GM15510 (cell line): ENCODE data around the gene PPP2R5D.
A peak's percentile ranks its signal among the peaks of the same experiment; 100 is the strongest.

Experiments used
- POLR2A ChIP-seq: IDR thresholded peaks from 3 replicates; pipeline ENCODE4 v1.6.1; 2011; ENCODE audit warnings: borderline replicate concordance; ENCODE audit not compliant: insufficient read length; ENCODE audit errors: extremely low read depth

PPP2R5D gene

DNA sequence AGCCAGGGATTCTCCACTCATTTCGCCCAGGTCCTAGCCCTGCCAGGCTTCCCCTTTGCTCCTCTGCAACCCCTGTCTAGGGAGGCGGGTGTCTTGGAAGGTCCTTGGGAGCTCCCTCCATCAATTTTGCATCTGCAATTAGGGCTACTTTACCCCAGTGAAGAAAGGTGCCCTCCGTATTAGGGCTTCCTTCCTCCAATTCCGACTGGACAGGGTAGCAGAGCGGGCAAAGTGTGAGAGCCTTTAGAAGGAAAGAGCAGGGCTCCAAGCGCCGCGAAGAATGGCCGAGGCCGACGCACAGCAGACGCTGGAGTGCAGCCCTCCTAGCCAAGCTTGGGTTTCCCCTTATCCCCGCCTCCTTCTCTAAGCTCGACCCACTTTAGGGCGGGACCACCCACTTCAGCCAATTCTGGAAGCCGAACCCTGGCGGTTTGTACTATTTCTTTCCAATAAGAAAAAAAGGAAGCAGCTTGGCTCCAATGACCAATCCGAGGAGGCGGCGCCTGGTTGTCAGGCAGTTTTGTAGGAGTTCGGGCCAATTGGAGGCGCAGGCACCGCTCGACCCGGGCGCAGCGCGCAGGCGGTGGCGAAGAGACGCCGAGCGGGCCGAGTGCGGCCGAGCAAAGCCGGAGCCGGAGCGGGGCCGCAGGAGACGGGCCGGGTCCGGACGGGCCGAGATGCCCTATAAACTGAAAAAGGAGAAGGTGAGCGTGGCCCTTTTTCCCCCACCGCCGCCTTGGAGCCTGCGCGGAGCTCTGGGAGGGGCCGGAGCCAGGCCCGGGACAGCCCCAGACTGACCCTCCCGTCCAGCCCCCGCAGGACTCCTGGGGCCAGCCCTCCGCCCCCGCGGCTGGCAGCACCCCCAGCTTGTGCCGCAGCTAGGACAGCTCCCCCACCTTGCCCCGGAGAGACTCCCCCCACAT is at the start of gene PPP2R5D:
TSS of gene PPP2R5D (plus strand) at position 570 of the 923 bp plus-strand sequence. CDS start at position 678, 108 bp downstream.
- TF ChIP-seq POLR2A, result peak; percentile 92

DNA sequence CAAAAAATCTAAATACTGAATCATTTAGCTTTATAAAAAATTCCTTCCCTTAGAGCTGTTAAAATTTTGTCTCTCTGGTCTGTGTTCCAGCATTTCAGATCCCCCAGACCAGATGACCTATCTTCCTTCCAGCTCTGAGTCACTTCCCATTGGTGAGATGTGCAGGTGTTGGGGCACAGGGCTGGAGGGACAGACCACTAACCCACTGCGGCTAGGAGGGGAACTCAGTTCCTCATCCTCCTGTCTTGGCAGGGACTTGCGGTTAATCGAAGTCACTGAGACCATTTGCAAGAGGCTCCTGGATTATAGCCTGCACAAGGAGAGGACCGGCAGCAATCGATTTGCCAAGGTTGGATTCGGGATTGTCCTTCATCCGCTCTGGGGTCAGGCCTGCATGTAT is 49.0 kb upstream of the PPP2R5D start:
- TF ChIP-seq POLR2A, result no peak

DNA sequence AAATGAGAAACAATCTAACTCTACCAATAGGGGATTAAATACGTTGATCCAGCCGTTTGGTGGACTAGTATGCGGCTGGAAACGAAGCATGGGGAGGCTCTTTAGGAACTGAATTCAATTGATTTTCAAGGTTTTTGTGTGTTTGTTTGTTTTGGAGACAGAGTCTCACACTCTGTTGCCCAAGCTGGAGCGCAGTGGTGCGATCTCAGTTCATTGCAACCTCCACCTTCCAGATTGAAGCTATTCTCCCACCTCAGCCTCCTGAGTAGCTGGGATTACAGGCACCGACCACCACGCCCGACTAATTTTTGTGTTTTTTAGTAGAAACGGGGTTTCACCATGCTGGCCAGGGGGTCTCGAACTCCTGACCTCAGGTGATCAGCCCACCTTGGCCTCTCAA is 48.0 kb upstream of the PPP2R5D start:
- TF ChIP-seq POLR2A, result no peak

DNA sequence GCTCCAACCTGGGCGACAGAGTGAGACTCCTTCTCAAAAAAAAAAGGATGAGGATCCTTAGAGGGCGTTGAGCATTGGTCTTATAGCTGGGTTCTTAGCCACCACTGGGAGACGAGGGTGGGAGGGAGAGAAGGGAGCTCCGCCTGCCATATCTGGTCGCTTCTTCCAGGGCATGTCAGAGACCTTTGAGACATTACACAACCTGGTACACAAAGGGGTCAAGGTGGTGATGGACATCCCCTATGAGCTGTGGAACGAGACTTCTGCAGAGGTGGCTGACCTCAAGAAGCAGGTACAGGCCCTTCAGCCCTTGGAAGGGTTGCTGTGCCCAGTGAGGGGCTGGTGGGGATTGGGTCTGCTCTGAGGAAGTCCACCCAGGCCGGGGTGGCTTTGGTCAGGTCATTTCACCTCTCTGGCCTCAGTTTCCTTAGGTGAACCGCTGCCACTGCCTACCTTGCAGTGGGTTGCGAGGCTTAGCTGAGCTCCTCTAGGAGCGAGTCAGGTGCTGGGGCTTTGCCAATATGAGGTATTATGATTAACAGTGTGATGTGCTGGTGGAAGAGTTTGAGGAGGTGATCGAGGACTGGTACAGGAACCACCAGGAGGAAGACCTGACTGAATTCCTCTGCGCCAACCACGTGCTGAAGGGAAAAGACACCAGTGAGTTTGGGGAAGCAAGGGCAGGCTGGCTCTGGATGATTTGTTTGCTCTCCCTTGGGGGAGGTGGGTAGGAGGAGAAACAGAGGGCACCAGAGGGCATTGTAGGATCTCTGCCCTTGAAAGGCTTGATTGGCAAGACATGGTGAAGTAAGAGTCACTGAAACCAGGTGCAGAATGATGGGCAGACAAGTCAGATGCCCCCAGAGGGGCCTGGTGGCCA is 46.6 kb upstream of the PPP2R5D start:
- TF ChIP-seq POLR2A, result no peak

DNA sequence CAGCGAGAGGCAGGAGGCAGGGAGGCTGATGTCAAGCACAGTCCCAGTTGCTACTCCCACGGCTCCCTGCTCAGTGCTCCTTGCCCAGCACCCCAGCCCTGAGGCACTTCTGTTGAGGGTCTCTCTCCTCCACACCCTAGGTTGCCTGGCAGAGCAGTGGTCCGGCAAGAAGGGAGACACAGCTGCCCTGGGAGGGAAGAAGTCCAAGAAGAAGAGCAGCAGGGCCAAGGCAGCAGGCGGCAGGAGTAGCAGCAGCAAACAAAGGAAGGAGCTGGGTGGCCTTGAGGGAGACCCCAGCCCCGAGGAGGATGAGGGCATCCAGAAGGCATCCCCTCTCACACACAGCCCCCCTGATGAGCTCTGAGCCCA is 46.0 kb upstream of the PPP2R5D start:
- no peak for TF ChIP-seq POLR2A

DNA sequence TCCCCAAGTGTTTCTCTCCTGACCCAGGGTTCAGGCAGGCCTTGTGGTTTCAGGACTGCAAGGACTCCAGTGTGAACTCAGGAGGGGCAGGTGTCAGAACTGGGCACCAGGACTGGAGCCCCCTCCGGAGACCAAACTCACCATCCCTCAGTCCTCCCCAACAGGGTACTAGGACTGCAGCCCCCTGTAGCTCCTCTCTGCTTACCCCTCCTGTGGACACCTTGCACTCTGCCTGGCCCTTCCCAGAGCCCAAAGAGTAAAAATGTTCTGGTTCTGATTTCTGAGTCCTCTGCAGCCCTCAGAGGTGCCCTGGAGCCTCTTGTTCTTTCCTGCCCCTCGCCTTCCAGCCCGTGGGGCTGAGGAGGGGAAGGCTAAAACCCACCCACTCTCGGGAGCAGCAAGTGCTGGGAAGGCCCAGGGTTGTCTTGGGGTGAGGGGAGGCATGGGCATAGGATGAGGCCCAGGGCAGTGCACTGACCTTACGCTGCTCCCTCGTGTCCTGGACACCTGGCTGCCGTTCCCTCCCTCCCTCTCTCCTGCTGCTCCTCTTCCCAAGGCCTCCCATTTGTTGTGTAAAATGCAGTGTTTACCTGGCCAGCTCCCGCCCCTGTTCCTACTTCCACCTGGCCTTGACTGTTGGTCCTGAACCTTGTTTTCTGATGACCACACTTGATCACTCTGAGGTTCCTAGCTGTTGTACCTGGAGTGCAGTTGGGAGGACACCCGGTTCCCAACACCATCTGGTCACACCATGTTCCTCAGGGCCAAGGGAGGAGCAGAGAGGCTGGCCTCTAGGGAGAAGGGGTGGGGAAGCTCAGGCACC is 45.2 kb upstream of the PPP2R5D start:
- peak; percentile 2 for TF ChIP-seq POLR2A

DNA sequence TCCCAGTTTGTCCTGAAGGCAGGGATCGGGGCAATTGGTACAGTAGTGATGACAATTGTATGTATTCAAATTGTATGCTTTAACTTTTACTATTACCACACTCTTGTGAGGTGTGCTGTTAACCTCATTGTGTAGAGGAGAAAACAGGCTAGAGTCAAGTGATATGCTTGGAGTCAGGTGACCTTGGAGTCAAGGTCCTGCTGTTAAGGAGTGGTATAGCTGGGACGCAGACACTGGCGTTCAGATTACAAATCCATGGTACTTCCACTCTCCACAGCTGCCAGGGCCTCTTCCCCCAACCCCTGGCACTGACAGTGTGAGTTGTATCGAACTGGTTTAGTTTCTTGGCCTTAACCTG is 44.6 kb upstream of the PPP2R5D start:
- TF ChIP-seq POLR2A, result no peak

DNA sequence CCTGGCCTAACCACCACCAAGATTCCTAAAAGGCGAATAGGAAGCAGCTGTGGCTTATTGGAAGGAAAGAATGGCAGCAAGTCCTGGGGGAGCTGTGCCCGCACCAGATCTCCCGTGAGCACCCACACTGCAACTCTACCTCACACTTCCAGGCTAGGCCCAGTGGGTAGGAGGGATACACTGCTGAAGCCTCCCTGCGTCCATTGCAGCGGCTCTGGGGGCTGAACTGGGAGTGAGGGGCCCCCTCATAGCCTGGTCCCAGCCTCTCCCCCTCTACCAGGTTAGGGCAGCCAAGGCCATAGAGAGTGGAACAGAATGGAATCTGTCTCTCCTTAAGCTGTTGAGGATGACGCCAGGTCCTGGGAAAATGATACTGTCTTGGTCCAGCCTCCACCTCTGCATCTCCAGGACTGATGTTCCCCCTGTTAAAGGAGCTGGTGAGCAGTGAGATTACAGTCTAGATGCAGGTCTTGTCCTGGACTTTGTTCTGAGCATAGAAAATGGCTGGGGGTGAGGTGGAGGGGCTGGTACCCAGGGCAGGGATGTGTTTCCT is 43.8 kb upstream of the PPP2R5D start:
- no peak for TF ChIP-seq POLR2A

DNA sequence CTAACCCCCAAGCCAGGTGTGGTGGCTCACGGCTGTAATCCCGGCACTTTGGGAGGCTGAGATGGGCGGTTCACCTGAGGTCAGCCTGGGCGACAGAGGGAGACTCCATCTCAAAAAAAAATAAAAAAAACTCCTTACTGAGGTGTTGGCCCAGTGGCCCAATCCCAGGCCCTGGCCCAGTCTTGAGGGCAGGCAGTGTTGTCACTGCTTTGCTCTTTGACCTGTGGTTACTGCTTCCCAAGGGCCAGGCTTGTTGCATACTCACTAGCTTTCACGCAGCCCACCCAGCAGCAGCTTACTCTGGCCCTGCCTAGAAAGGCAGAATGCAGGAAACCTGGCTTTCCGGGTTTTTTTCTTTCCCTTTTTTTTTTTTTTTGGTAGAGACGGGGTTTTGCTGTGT is 41.9 kb upstream of the PPP2R5D start:
- TF ChIP-seq POLR2A, result no peak

DNA sequence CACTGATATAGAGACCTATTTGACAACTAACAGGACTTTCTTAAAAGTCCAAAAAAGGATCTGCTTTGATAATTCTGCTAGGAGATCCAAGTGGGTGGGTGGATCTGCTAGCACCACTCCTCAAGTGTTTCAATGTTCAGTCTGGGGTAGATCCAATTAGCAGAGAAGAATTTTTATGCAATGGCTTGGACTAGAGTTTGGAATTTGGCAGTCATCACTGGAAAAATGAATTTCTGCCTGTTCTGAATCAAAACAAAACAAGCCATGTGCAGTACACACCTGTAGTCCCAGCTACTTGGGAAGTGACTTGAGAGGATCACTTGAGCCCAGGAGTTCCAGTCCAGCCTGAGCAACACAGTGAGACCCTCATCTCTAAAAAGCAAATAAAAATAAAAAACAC is 36.4 kb upstream of the PPP2R5D start:
- no peak for TF ChIP-seq POLR2A

DNA sequence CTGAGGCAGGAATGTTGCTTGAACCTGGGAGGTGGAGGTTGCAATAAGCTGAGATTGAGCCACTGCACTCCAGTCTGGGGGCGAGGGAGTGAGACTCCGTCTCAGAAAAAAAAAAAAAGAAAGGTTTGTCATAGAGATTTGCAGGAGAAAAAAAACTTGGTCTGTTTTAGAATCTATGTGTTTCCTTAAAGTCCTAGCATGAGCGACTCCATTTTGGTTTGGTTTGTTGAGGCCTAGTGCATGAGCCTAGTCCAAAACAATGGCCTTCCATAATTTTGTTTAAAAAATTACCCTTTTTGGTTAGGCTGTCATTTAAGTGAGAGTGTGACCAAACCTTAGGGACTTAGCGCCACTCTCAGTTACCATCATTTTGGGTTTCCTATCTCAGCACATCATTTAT is 32.0 kb upstream of the PPP2R5D start:
- TF ChIP-seq POLR2A, result no peak

DNA sequence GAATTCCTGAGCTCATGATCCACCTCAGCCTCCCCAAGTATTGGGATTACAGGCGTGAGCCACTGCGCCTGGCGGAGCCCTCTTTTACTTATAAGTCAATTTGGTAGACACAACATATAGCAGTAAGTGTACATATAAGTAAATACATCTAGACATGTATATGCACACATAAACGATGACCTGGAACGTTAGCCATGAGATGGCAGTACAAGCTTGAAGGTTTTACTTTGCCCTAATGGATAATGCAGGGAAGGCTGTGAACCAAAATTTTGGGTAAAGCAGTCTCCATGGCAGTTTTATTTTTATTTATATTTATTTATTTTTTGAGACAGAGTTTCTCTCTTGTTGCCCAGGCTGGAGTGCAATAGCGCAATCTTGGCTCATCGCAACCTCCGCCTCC is 26.2 kb upstream of the PPP2R5D start:
- TF ChIP-seq POLR2A, result no peak

DNA sequence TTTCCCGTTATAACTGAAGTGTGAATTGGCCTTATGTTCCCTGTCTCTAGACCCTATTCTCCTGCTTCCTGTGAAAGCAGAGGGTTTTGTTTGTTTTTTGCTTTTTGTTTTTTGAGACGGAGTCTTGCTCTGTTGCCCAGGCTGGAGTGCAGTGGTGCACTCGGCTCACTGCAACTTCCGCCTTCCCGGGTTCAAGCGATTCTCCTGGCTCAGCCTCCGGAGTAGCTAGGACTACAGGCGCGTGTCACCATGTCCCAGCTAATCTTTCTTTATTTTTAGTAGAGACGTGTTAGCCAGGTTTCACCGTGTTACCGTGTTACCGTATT is 24.5 kb upstream of the PPP2R5D start:
- no peak for TF ChIP-seq POLR2A

DNA sequence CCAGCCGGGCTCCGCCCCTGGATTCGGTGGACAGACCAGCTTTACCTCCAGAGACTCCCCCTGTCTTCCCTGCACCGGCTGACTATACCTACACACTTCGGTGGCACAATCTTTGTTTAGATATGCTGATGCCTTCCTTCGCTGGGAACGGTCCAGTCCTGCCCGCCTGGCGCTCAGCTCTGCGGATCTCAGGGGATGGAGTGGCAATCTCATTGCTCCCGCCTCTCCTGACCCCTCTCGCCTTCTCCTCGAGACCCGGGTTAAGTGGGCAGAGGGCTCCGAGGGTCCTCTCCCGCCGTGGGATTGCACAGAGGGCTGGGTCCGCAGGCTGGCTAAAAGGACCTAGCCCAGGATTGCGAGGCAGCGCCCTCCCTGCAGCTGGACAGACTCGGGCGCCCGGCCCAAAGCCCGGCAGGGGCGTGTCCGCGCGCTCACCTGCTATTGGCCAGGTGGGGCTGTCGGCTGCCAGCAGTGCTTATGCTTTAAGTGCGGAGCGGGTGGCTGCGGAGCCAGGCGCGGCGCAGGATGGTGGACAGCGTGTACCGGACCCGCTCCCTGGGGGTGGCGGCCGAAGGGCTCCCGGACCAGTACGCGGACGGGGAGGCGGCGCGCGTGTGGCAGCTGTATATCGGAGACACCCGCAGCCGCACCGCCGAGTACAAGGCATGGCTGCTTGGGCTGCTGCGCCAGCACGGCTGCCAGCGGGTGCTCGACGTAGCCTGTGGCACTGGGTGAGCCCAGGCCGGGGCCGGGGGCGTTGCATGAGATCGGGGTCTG is 23.9 kb upstream of the PPP2R5D start, which contains the start of gene GNMT:
TSS of gene GNMT (plus strand) at position 512 of the 777 bp plus-strand sequence. CDS start at position 526, 14 bp downstream.
- no peak for TF ChIP-seq POLR2A
